ENCODE results near the gene LMAN2. TPM values are rescaled to one million over a fixed set of nuclear protein-coding genes. Genes with fewer than 3 reads are reported as not detected.
A peak's percentile ranks its signal among the peaks of the same experiment; 100 is the strongest.

LMAN2 gene
- total RNA-seq, 4 donors from 2014 or later = 193 to 321 (median 268) TPM

GRCh38 chr5:177384134-177384533, 32.7 kb upstream of the LMAN2 start, which contains the start of gene SLC34A1:
TSS of gene SLC34A1 (plus strand) at chr5:177384434. CDS start at chr5:177385742, 1,308 bp downstream.
- Histone ChIP-seq H3K27me3 (no peaks in the 10 kb centered on the region), H3K4me1 (peaks cover 0 to 14% (median 4%) of the 10 kb centered on the region in 4 donors), H3K4me3 (no peak within 1 kb of the TSS), H3K9me3 (no peaks in the 10 kb centered on the region), H3K36me3 (no peaks in the 10 kb centered on the region), H3K27ac (no peak within 1 kb of the TSS)
- TF ChIP-seq CTCF (IDR thresholded peaks at IDR 0.05) = no peak
- DNase-seq = no peak

GRCh38 chr5:177383181-177383580, 31.7 kb upstream of the LMAN2 start:
- peaks cover 0 to 4% (median 0%) of the 10 kb centered on the region in 4 donors for H3K4me1 ChIP-seq
- no peaks in the 10 kb centered on the region for H3K9me3 ChIP-seq
- TF ChIP-seq POLR2A (IDR thresholded peaks at IDR 0.05) (no peak), CTCF (IDR thresholded peaks at IDR 0.05) (no peak)
- H3K27me3 ChIP-seq = no peaks in the 10 kb centered on the region
- no peak for DNase-seq
- no peaks in the 10 kb centered on the region for H3K36me3 ChIP-seq
- H3K27ac ChIP-seq = no peak overlapping the region
- H3K4me3 ChIP-seq = no peak overlapping the region

- no peak for DNase-seq
- H3K4me3 ChIP-seq = no peak overlapping the region
- TF ChIP-seq POLR2A (IDR thresholded peaks at IDR 0.05) (no peak), CTCF (IDR thresholded peaks at IDR 0.05) (peak in 3 of 6 experiments; percentile 13 to 31 (median 17))
Measured at GRCh38 chr5:177382423-177383029, 31.1 kb upstream of the LMAN2 start.

GRCh38 chr5:177380805-177381126, 29.3 kb upstream of the LMAN2 start:
- no peaks in the 10 kb centered on the region for H3K4me1 ChIP-seq
- H3K9me3 ChIP-seq = no peaks in the 10 kb centered on the region
- H3K27me3 ChIP-seq = no peaks in the 10 kb centered on the region
- H3K36me3 ChIP-seq = no peaks in the 10 kb centered on the region
- TF ChIP-seq CTCF (IDR thresholded peaks at IDR 0.05) (no peak), POLR2A (IDR thresholded peaks at IDR 0.05) (no peak)
- H3K27ac ChIP-seq = no peak overlapping the region
- DNase-seq = no peak
- no peak overlapping the region for H3K4me3 ChIP-seq

More at GRCh38 chr5:177382423-177383029, 31.1 kb upstream of the LMAN2 start:
- no peak overlapping the region for H3K27ac ChIP-seq
- H3K27me3 ChIP-seq = no peaks in the 10 kb centered on the region
- no peaks in the 10 kb centered on the region for H3K9me3 ChIP-seq
- H3K4me1 ChIP-seq = no peaks in the 10 kb centered on the region
- H3K36me3 ChIP-seq = no peaks in the 10 kb centered on the region

GRCh38 chr5:177378884-177379883, 27.7 kb upstream of the LMAN2 start:
- H3K9me3 ChIP-seq = no peaks in the 10 kb centered on the region
- no peak for TF ChIP-seq CTCF (IDR thresholded peaks at IDR 0.05)
- TF ChIP-seq POLR2A (IDR thresholded peaks at IDR 0.05) = no peak
- H3K4me1 ChIP-seq = no peaks in the 10 kb centered on the region
- H3K4me3 ChIP-seq = no peak overlapping the region
- DNase-seq = no peak
- no peaks in the 10 kb centered on the region for H3K36me3 ChIP-seq
- no peaks in the 10 kb centered on the region for H3K27me3 ChIP-seq
- no peak overlapping the region for H3K27ac ChIP-seq

Data from Peyer's patch (tissue), 4 donors.